GM18498 (cell line): ENCODE measurements around the gene ANKRD22.

ENCODE experiments used
- ATAC-seq: cut with Tn5 transposase; IDR thresholded peaks from one replicate; pipeline ENCODE4 v1.9.1; 2021; ENCODE audit warnings: mild to moderate bottlenecking, moderate library complexity; ENCODE audit not compliant: unreplicated experiment

Gene ANKRD22

GRCh38 chr10:88879534-88880281, 28.1 kb upstream of the ANKRD22 start, which contains the start of gene STAMBPL1:
TSS of gene STAMBPL1 (plus strand) at chr10:88880245. CDS start at chr10:88901709, 21,464 bp downstream.
- ATAC-seq, result peak; percentile 52

GRCh38 chr10:88877298-88877697, 25.7 kb upstream of the ANKRD22 start:
- no peak for ATAC-seq

- no peak for ATAC-seq
Observed at GRCh38 chr10:88875081-88875480, 23.4 kb upstream of the ANKRD22 start.

DNA sequence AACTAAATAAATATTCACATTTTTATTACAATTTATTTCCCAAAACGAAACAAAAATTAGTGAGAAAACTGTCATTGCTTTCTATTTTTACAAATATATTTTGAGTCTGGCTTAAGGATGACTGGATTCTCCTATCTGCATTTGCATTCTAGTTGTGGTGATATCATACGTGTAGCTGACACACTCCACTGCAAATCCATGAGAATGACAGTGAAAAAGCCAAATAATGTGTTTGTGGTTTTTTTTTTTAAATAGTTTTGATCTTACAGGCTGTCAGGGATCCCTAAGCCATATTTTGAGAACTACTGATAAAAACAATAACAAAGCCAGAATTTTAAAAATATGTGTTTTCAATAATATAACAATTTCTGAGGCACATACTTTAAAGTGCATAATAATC, 22.6 kb upstream of the ANKRD22 start:
- no peak for ATAC-seq

DNA sequence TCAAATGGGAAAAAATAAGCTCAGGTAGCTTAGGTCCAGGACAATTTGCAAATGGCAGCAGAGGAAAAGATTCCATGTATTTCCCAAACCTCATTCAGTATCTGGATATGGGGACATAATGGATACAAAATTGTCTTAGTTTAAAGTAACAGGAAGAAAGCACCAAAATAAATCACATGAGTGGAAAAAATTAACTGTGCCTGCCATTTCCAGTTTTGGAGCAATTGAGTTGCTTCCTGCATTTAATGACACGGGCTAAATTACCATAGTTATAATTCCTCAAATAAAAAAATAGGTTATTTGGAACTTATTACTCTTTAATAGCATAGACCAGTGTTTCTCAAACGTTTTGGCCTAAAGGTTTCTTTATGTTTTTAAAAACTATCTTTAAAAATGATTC, 22.1 kb upstream of the ANKRD22 start:
- no peak for ATAC-seq

DNA sequence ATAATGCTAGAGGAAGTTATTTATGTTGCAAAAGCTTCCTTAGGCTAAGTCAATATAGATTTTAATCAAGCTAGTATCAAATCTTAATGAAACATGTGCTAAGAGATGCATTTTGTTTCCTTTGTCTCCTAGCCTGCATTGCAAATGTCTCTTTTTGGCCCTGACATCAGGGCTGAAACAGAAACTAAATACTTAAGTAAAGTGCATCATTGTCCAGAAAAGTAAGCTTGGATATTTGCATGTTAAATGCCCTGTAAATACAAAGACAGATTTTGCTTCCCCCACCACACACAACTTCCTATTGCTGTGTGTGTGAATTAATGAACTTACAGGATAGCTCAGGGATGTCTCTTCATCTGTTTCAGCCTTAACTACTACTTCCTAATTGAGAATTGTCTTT, 18.4 kb upstream of the ANKRD22 start:
- peak; percentile 65 for ATAC-seq

GRCh38 chr10:88866454-88866853, 14.8 kb upstream of the ANKRD22 start:
- ATAC-seq, result no peak

DNA sequence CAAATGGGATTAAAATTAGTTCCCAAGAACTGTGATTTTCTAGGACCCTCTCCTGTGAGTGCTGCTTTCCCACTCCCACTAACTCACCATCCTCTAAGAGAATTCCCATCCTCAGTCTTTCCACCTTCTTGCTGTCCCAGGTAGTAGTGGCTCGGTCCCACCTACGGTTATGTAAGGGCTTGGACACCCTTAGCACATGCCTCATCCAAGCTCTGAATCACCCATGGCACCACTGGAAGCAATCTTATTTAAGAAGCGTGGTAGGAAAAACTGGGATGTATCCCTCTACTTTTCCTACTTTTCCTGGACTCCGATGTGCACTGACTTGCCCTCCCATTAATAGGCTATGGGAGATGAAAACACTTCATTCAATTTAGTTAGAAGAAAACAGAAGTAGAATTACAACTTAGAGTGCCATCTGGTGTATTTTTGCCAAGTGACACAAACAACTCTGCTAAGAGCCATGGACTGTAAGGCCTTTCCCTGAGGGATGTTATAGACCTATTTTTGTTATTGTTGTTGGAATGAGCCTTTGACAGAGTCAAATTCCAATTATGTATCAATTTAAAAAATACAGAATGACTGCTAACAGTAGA, 13.7 kb upstream of the ANKRD22 start:
- ATAC-seq, result no peak

DNA sequence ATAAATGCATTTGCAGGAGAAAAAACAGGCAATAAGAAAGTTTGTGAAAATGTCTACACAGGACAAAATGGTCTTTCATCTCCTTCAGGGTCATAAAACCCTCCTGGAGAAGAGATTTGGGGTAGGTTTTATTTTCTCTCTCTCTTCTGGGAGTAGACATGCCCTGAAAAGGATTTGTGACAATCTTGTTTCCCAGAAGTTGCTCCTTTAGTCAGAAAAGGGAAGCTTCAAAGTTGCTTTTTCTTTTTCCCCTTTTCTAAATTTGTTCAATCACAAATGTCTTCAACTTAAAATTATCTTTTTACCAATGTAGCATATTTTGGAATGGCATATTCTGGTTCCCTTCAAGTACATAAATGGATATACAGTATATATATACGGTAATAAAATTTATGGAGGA, 9.4 kb upstream of the ANKRD22 start:
- no peak for ATAC-seq

DNA sequence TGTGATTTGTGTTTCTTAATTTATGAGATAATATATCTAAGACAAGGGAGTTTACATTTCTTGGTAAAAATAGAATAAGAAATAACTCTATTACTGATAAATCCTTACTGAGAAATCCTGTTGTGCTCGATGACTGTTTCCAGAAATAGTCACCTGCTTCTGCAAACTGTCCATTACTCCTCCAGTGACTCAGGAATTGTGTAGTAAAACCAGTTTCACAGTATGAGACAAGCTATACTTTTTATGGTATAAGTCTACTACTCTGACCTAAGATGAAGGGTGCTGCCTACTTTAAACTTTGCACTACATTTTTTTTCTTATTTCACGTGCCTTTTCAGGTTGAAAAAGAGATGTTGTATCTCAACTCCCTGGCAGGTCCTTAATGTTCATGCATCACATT, 6.8 kb upstream of the ANKRD22 start:
- ATAC-seq, result no peak

GRCh38 chr10:88857831-88858230, 6.2 kb upstream of the ANKRD22 start:
- no peak for ATAC-seq

DNA sequence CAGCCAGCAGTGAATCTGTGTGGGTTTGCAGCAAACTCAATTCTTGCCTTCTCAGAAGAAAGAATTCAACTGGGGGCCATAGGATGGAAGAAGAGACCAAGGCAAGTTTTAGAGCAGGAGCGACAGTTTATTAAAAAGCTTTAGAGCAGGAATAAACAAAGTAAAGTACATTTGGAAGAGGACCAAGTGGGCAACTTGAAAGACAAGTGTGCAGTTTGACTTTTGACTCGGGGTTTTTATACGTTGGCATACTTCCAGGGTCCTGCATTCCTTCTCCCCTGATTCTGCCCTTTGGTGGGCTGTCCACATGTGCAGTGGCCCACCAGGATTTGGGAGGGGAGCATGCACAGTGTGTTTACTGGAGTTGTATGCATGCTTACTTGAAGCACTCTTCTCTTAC, 3.0 kb upstream of the ANKRD22 start:
- ATAC-seq, result no peak

GRCh38 chr10:88853155-88853881, 1.7 kb upstream of the ANKRD22 start:
- ATAC-seq, result no peak

DNA sequence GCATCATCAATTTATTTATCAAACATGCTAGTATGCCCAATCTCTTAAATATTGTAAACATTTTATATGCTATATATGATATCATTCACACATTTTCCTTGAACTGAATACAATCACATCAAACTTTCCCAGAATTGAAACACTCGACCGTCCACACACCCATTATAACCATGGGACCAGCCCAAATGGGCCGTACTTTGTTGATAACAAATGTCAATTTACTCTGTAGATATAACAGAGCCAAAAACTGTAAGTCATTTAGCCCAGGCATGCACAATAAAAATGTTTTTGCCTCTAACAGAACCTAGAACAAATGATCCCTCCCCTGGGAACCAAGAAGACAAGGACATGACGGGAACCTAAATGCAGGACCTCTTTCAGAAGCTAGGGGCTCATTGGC, 683 bp upstream of the ANKRD22 start:
- no peak for ATAC-seq

DNA sequence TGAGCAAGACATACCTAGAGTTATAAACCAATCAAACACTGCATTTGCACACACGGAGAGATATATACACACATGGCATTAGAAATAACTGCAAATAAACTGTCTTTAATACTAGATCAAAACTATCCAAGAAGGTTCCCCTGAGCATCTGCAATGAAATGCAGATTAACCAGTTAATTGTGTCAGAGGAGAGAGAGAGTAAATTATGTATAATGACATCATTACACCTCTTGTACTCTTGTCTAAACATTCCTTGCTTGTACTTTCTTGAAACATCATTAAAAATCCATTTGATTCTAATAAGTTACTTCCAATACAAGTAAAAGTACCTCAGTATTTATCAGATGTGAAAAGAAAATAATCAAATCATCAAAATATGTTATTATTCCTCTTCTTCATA, 932 bp downstream of the ANKRD22 start:
- ATAC-seq, result no peak

GRCh38 chr10:88849234-88849633, 2.4 kb downstream of the ANKRD22 start:
- ATAC-seq, result no peak

- ATAC-seq, result no peak
Observed at GRCh38 chr10:88848499-88848898, 3.1 kb downstream of the ANKRD22 start.

DNA sequence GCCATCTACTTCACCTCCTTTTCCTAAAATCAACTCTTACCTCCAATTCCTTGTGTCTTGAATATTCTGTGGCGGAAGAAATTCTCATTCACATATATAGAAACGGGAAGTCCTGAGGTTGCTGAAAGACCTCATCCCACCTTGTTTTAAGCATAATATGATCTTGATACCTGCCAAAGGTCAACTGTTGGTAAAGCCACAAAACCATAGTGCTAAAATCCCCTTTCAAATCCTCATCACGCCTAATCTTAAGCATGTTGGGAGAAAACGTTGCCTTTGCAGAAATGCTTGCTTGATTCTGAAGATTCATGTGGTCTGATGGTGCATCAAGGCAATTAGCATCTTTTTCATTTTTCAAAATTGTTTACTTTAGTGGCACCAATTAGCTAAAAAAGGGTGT, 8.5 kb downstream of the ANKRD22 start:
- ATAC-seq, result no peak

DNA sequence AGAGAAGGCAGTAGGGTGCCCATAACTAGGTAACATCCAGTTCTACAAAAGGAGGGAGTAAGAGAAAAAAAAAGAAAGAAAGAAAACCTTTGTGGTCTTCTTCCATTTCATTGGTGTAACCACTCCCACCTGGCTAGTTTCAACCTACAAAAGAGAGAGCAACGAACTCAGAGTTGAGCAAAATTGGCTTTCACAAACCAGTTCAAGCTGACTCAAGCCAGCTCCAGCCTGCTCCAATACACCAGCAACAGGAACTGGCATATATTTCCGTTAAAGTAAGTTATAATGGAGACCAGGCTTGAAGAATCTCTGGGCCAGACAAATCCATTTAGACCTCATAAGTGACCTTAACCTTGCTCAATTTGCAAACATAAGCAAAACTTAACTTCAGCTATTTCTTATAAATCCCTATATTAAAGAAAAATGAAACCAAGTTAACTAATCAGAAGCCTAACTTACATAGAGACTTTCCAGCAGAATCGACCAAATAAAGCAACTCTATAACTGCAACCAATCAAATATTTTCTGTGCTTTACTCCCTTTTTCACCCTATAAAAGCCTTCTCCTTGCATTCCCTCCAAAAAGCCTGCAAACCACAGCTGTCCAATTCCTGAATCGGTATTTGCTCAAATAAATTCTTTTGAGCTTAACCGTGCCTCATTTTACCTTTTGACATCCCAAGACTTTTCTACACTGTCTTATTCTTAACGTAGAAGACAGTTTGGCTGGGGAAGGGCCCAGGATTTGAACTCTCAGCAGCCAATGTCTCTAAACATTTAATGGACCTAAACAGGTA, 10.1 kb downstream of the ANKRD22 start:
- no peak for ATAC-seq

DNA sequence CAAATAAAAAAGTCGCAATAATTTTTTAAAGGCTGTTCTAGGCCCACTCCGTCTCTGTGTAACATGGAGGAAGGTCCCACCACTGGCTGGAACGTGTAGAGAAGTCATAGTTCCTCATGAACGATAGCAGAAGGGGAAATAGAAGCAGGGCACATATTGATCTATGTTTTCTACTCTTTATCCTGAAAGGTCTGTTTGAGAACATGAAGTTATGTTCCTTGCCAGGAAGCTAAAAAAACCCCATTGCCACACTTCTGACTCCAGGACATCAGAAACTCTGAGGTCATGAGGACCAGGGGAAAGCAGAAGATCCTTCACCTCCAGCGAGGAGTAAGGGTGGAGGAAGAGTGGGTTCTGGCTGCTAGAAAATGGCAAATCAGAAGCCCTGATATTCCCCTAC, 10.8 kb downstream of the ANKRD22 start:
- no peak for ATAC-seq

GRCh38 chr10:88840104-88840503, 11.5 kb downstream of the ANKRD22 start:
- no peak for ATAC-seq
